Spleen (tissue), 7 donors: ENCODE results near the gene CYP2B6.

ENCODE experiments used
- POLR2A ChIP-seq, 3 donors: fragments of 450-650 bp; IDR thresholded peaks; one replicate each; pipeline ENCODE4 v1.5.1; 2017; ENCODE audit warnings: antibody characterized with exemption in 3 of 3, mild to moderate bottlenecking in 1 of 3
- POLR2AphosphoS5 ChIP-seq, 3 donors: sonication (generic); formaldehyde crosslinking; IDR thresholded peaks; one replicate each; pipeline ENCODE4 v1.5.1; 2017; ENCODE audit warnings: antibody characterized with exemption in 3 of 3
- TF ChIP-seq, protein P1 (sequence below), 11 experiments: fragments of 200-600 bp in 7 of 11; fragments of 450-650 bp in 4 of 11; sonication (generic) in 4 of 11; IDR thresholded peaks in 8 of 11; conservative IDR thresholded peaks in 3 of 11; 1 replicate in 7 of 11; 2 replicates in 4 of 11; pipeline versions ENCODE4 v1.4.0 to v1.8.0; 2016 to 2021; ENCODE audit warnings: antibody characterized with exemption in 11 of 11, inconsistent platforms in 4 of 11, mild to moderate bottlenecking in 1 of 11
- donor health status: DM: no; HTN: no; CAD: no; lungs with moderate emphysema.
- donor health status: DM: no; HTN: no; CAD: no.
- donor health status: DM: no; HTN: no; CAD: no.

DNA sequence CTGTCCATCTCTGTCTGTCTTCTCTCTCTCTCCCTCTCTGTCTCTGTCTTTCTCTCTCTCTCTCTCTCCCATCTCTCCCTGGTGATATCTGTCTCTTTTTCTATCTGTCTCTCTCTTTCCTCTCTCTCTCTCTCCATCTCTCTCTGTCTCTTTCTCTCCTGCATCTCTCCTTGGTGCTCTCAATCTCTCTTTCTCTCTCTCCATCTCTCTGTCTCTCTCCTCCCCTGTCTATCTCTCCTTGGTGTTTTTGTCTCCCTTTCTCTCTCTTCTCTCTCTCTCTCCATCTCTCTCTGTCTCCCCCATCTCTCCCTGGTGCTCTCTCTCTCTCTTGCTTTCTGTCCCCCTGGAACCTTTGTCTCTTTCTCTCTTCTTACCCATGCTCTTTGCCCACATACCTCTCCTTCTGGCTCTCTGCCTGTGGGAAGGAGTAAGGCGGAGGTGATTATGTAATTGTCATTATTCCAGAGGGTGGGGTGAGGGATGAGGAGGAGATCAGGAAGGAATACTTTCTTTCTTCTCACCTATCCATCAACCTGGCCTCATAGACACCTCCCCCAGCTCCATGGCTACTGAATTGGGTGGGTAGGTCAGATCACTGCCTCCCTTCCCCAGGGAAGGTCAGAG, 30.9 kb upstream of the CYP2B6 start:
- TF ChIP-seq, protein P1, sequence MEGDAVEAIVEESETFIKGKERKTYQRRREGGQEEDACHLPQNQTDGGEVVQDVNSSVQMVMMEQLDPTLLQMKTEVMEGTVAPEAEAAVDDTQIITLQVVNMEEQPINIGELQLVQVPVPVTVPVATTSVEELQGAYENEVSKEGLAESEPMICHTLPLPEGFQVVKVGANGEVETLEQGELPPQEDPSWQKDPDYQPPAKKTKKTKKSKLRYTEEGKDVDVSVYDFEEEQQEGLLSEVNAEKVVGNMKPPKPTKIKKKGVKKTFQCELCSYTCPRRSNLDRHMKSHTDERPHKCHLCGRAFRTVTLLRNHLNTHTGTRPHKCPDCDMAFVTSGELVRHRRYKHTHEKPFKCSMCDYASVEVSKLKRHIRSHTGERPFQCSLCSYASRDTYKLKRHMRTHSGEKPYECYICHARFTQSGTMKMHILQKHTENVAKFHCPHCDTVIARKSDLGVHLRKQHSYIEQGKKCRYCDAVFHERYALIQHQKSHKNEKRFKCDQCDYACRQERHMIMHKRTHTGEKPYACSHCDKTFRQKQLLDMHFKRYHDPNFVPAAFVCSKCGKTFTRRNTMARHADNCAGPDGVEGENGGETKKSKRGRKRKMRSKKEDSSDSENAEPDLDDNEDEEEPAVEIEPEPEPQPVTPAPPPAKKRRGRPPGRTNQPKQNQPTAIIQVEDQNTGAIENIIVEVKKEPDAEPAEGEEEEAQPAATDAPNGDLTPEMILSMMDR (IDR thresholded peaks at IDR 0.05 in 8 of 11, conservative IDR thresholded peaks at IDR 0.05 in 3 of 11), result no peak
- TF ChIP-seq POLR2A (IDR thresholded peaks at IDR 0.05) (no peak), POLR2AphosphoS5 (IDR thresholded peaks at IDR 0.05) (no peak)
